Neural cell (in vitro differentiated cells): Measurements from ENCODE around the gene CNGA1. TPM values are rescaled to one million over a fixed set of nuclear protein-coding genes. Genes with fewer than 3 reads are reported as not detected.

Source experiments
- H2AFZ ChIP-seq: fragments of 200-600, 300-800 bp; sonication (generic), shearing (Covaris generic); 2 replicates; pipeline ENCODE4 v1.6.0; 2014; ENCODE audit warnings: low read depth, mild to moderate bottlenecking, antibody characterized with exemption, low read length, moderate library complexity
- H3F3A ChIP-seq: fragments of 200-600 bp; shearing (Covaris generic); 2 replicates; pipeline ENCODE4 v1.6.1; 2016; ENCODE audit warnings: mild to moderate bottlenecking, moderate library complexity, mixed read lengths, antibody characterized with exemption, low read length; ENCODE audit not compliant: insufficient read depth, poor library complexity, severe bottlenecking
- H3K27ac ChIP-seq: fragments of 200-600, 300-800 bp; sonication (generic), shearing (Covaris generic); 2 replicates; pipeline ENCODE4 v1.5.1; 2014; ENCODE audit warnings: mild to moderate bottlenecking, low read length, moderate library complexity
- H3K27me3 ChIP-seq: fragments of 300-800, 200-600 bp; sonication (generic), shearing (Covaris generic); 2 replicates; pipeline ENCODE4 v1.6.0; 2014; ENCODE audit warnings: mild to moderate bottlenecking, low read depth, low read length, moderate library complexity; ENCODE audit not compliant: insufficient read depth
- H3K36me3 ChIP-seq: fragments of 300-800, 200-600 bp; sonication (generic), shearing (Covaris generic); 2 replicates; pipeline ENCODE4 v1.5.1; 2014; ENCODE audit warnings: mild to moderate bottlenecking, antibody characterized with exemption, low read length, moderate library complexity; ENCODE audit not compliant: insufficient read depth
- H3K4me2 ChIP-seq: fragments of 300-800, 200-600 bp; sonication (generic), shearing (Covaris generic); 2 replicates; pipeline ENCODE4 v1.6.0; 2014; ENCODE audit warnings: mild to moderate bottlenecking, low read length
- H3K4me3 ChIP-seq: fragments of 300-800, 200-600 bp; sonication (generic), shearing (Covaris generic); 2 replicates; pipeline ENCODE4 v1.5.1; 2014; ENCODE audit warnings: mild to moderate bottlenecking, low read length, moderate library complexity
- H3K79me2 ChIP-seq: fragments of 200-600 bp; shearing (Covaris generic); replicated peaks from 2 replicates; pipeline ENCODE4 v1.6.0; 2014; ENCODE audit warnings: mild to moderate bottlenecking, low read length, moderate library complexity; ENCODE audit not compliant: insufficient read depth
- H3K9ac ChIP-seq: fragments of 300-800, 200-600 bp; sonication (generic), shearing (Covaris generic); 2 replicates; pipeline ENCODE4 v1.6.1; 2016; ENCODE audit warnings: mild to moderate bottlenecking, low read length, mixed read lengths
- H3K9me2 ChIP-seq: fragments of 200-600 bp; shearing (Covaris generic); 2 replicates; pipeline ENCODE4 v1.6.1; 2016; ENCODE audit warnings: mild to moderate bottlenecking, low read length, mixed read lengths; ENCODE audit not compliant: insufficient read depth
- H3K9me3 ChIP-seq: fragments of 200-600, 300-800 bp; sonication (generic), shearing (Covaris generic); 2 replicates; pipeline ENCODE4 v1.6.1; 2016; ENCODE audit warnings: mild to moderate bottlenecking, mixed run types, low read length, moderate library complexity, mixed read lengths
- H4K20me1 ChIP-seq: fragments of 200-600 bp; shearing (Covaris generic); 2 replicates; pipeline ENCODE4 v1.6.1; 2016; ENCODE audit warnings: mild to moderate bottlenecking, mixed run types; ENCODE audit not compliant: insufficient read depth
- CTCF ChIP-seq: fragments of 450-650 bp; IDR thresholded peaks from 2 replicates; pipeline ENCODE4 v1.5.1; 2014; ENCODE audit warnings: antibody characterized with exemption, mild to moderate bottlenecking, moderate library complexity; ENCODE audit not compliant: poor library complexity, severe bottlenecking
- EP300 ChIP-seq: fragments of 450-650 bp; conservative IDR thresholded peaks from 2 replicates; pipeline ENCODE4 v1.6.1; 2014; ENCODE audit warnings: antibody characterized with exemption, mild to moderate bottlenecking, moderate library complexity; ENCODE audit not compliant: poor library complexity, severe bottlenecking
- EZH2 ChIP-seq: fragments of 200-600, 300-800 bp; shearing (Covaris generic), sonication (generic); IDR thresholded peaks from 2 replicates; pipeline ENCODE4 v1.6.1; 2014; ENCODE audit warnings: antibody characterized with exemption, low read length, borderline replicate concordance, mild to moderate bottlenecking; ENCODE audit not compliant: insufficient read depth, poor library complexity, severe bottlenecking
- MXI1 ChIP-seq: fragments of 450-650 bp; conservative IDR thresholded peaks from 2 replicates; pipeline ENCODE4 v1.6.1; 2014; ENCODE audit warnings: antibody characterized with exemption, mild to moderate bottlenecking; ENCODE audit not compliant: poor library complexity, severe bottlenecking
- POLR2AphosphoS5 ChIP-seq: IDR thresholded peaks from 2 replicates; pipeline ENCODE4 v1.6.1; 2012
- RAD21 ChIP-seq: fragments of 450-650 bp; conservative IDR thresholded peaks from 2 replicates; pipeline ENCODE4 v1.6.1; 2014; ENCODE audit warnings: antibody characterized with exemption, mild to moderate bottlenecking, moderate library complexity
- REST ChIP-seq: IDR thresholded peaks from 2 replicates; pipeline ENCODE4 v1.6.1; 2012; ENCODE audit warnings: borderline replicate concordance
- SMC3 ChIP-seq: fragments of 450-650 bp; conservative IDR thresholded peaks from 2 replicates; pipeline ENCODE4 v1.6.1; 2014; ENCODE audit warnings: antibody characterized with exemption, mild to moderate bottlenecking, moderate library complexity; ENCODE audit not compliant: poor library complexity
- TAF1 ChIP-seq: IDR thresholded peaks from 2 replicates; pipeline ENCODE4 v1.6.1; 2012; ENCODE audit warnings: low read depth
- polyA plus RNA-seq: library from polyadenylated mRNA; depleted of rRNA; stranded (reverse); fragments of >200 nt; gene quantifications from 2 replicates; pipeline ENCODE4 v1.2.3, GENCODE V29; 2014

The CNGA1 gene
- polyA plus RNA-seq, 1 donor from 2014 or later: not detected

GRCh38 chr4:48033825-48034413 lies 17.4 kb upstream of the CNGA1 start:
- no peaks in the 10 kb centered on the region for H3K9me2 ChIP-seq
- TF ChIP-seq EP300: no peak
- TF ChIP-seq SMC3: no peak
- no peaks in the 10 kb centered on the region for H4K20me1 ChIP-seq
- no peak overlapping the region for H3K9ac ChIP-seq
- no peak overlapping the region for H3K4me3 ChIP-seq
- H2AFZ ChIP-seq: no peak overlapping the region
- H3F3A ChIP-seq: no peaks in the 10 kb centered on the region
- H3K4me2 ChIP-seq: no peak overlapping the region
- H3K36me3 ChIP-seq: no peaks in the 10 kb centered on the region
- H3K9me3 ChIP-seq: no peaks in the 10 kb centered on the region
- H3K79me2 ChIP-seq: no peaks in the 10 kb centered on the region
- no peaks in the 10 kb centered on the region for H3K27me3 ChIP-seq
- no peak overlapping the region for H3K27ac ChIP-seq

GRCh38 chr4:48033412-48033811 lies 16.9 kb upstream of the CNGA1 start:
- Histone ChIP-seq H3K79me2 (no peaks in the 10 kb centered on the region), H3F3A (no peaks in the 10 kb centered on the region), H4K20me1 (no peaks in the 10 kb centered on the region), H3K27me3 (no peaks in the 10 kb centered on the region), H3K4me3 (no peak overlapping the region), H3K9me3 (no peaks in the 10 kb centered on the region), H2AFZ (no peak overlapping the region), H3K27ac (no peak overlapping the region), H3K9me2 (no peaks in the 10 kb centered on the region), H3K9ac (no peak overlapping the region), H3K36me3 (no peaks in the 10 kb centered on the region), H3K4me2 (no peak overlapping the region)
- TF ChIP-seq REST (no peak), EZH2 (no peak)

GRCh38 chr4:48032721-48033120 lies 16.2 kb upstream of the CNGA1 start:
- Histone ChIP-seq H3K9me3 (no peaks in the 10 kb centered on the region), H2AFZ (no peak overlapping the region), H3K9ac (no peak overlapping the region), H3K27me3 (no peaks in the 10 kb centered on the region), H3K4me2 (no peak overlapping the region), H3K9me2 (no peaks in the 10 kb centered on the region), H3K4me3 (no peak overlapping the region), H3K36me3 (no peaks in the 10 kb centered on the region), H3K79me2 (no peaks in the 10 kb centered on the region), H3K27ac (no peak overlapping the region), H4K20me1 (no peaks in the 10 kb centered on the region), H3F3A (no peaks in the 10 kb centered on the region)
- TF ChIP-seq POLR2AphosphoS5 (no peak), SMC3 (no peak), MXI1 (no peak), CTCF (no peak), TAF1 (no peak), REST (no peak), EP300 (no peak), EZH2 (no peak), RAD21 (no peak)
